ENCODE results near the gene MAD1L1. TPM values are rescaled to one million over a fixed set of nuclear protein-coding genes. Genes with fewer than 3 reads are reported as not detected.

Gene MAD1L1
- polyA plus RNA-seq, 4 donors = 12.3 to 21.7 (median 18.1) TPM

GRCh38 chr7:2228921-2229320 lies 3.8 kb downstream of the MAD1L1 start:
- WGBS, 3 donors = 87 to 93% (median 90%) methylated on average over 7 to 8 of the region's 8 CpGs
- no peaks in the 10 kb centered on the region for H3K27me3 ChIP-seq (ENCODE audit: control insufficient read depth in 3 of 3, insufficient read depth in 3 of 3, low read length in 3 of 3)
- peaks cover 5 to 9% (median 6%) of the 10 kb centered on the region in 3 donors for H3K4me1 ChIP-seq (ENCODE audit: control insufficient read depth in 3 of 3, insufficient read depth in 2 of 3, low read depth in 1 of 3, low read length in 2 of 3)
- FAIRE-seq (no peak), DNase-seq (no peak)
- no peak overlapping the region for H3K4me3 ChIP-seq (ENCODE audit: low read depth in 1 of 3, low read length in 3 of 3)
- H3K27ac ChIP-seq (ENCODE audit: low read depth in 1 of 3, low read length in 2 of 3) = no peak overlapping the region
- no peaks in the 10 kb centered on the region for H3K9me3 ChIP-seq (ENCODE audit: control insufficient read depth in 2 of 2, insufficient read depth in 1 of 2, low read depth in 1 of 2, low read length in 1 of 2)
- peaks cover 0 to 61% (median 2%) of the 10 kb centered on the region in 3 donors for H3K36me3 ChIP-seq (ENCODE audit: control insufficient read depth in 3 of 3, insufficient read depth in 2 of 3, low read depth in 1 of 3, low read length in 3 of 3)

GRCh38 chr7:2227699-2228098 lies 5.0 kb downstream of the MAD1L1 start:
- no peak for DNase-seq
- 84 to 92% (median 90%) methylated on average over 11 to 15 of the region's 15 CpGs for WGBS, 3 donors
- Histone ChIP-seq H3K4me1 (ENCODE audit: control insufficient read depth in 3 of 3, insufficient read depth in 2 of 3, low read depth in 1 of 3, low read length in 2 of 3) (peaks cover 5 to 9% (median 6%) of the 10 kb centered on the region in 3 donors), H3K27me3 (ENCODE audit: control insufficient read depth in 3 of 3, insufficient read depth in 3 of 3, low read length in 3 of 3) (no peaks in the 10 kb centered on the region), H3K27ac (ENCODE audit: low read depth in 1 of 3, low read length in 2 of 3) (no peak overlapping the region), H3K9me3 (ENCODE audit: control insufficient read depth in 2 of 2, insufficient read depth in 1 of 2, low read depth in 1 of 2, low read length in 1 of 2) (no peaks in the 10 kb centered on the region), H3K36me3 (ENCODE audit: control insufficient read depth in 3 of 3, insufficient read depth in 2 of 3, low read depth in 1 of 3, low read length in 3 of 3) (peaks cover 0 to 74% (median 2%) of the 10 kb centered on the region in 3 donors), H3K4me3 (ENCODE audit: low read depth in 1 of 3, low read length in 3 of 3) (no peak overlapping the region)
- FAIRE-seq = no peak

- H3K4me3 ChIP-seq (ENCODE audit: low read depth in 1 of 3, low read length in 3 of 3) = no peak overlapping the region
- FAIRE-seq (no peak), DNase-seq (no peak)
- no peaks in the 10 kb centered on the region for H3K9me3 ChIP-seq (ENCODE audit: control insufficient read depth in 2 of 2, insufficient read depth in 1 of 2, low read depth in 1 of 2, low read length in 1 of 2)
- H3K4me1 ChIP-seq (ENCODE audit: control insufficient read depth in 3 of 3, insufficient read depth in 2 of 3, low read depth in 1 of 3, low read length in 2 of 3) = peaks cover 0 to 2% (median 2%) of the 10 kb centered on the region in 3 donors
- WGBS, 3 donors = 96 to 98% (median 97%) methylated on average over 13 of the region's 13 CpGs
- no peaks in the 10 kb centered on the region for H3K27me3 ChIP-seq (ENCODE audit: control insufficient read depth in 3 of 3, insufficient read depth in 3 of 3, low read length in 3 of 3)
- no peak overlapping the region for H3K27ac ChIP-seq (ENCODE audit: low read depth in 1 of 3, low read length in 2 of 3)
- H3K36me3 ChIP-seq (ENCODE audit: control insufficient read depth in 3 of 3, insufficient read depth in 2 of 3, low read depth in 1 of 3, low read length in 3 of 3) = peaks cover 4 to 90% (median 8%) of the 10 kb centered on the region in 3 donors
Observed at GRCh38 chr7:2225830-2226229, 6.9 kb downstream of the MAD1L1 start.

- no peak for DNase-seq
- Histone ChIP-seq H3K4me3 (ENCODE audit: low read depth in 1 of 3, low read length in 3 of 3) (no peak overlapping the region), H3K36me3 (ENCODE audit: control insufficient read depth in 3 of 3, insufficient read depth in 2 of 3, low read depth in 1 of 3, low read length in 3 of 3) (peaks cover 4 to 91% (median 9%) of the 10 kb centered on the region in 3 donors), H3K4me1 (ENCODE audit: control insufficient read depth in 3 of 3, insufficient read depth in 2 of 3, low read depth in 1 of 3, low read length in 2 of 3) (no peaks in the 10 kb centered on the region), H3K27ac (ENCODE audit: low read depth in 1 of 3, low read length in 2 of 3) (no peak overlapping the region), H3K27me3 (ENCODE audit: control insufficient read depth in 3 of 3, insufficient read depth in 3 of 3, low read length in 3 of 3) (no peaks in the 10 kb centered on the region), H3K9me3 (ENCODE audit: control insufficient read depth in 2 of 2, insufficient read depth in 1 of 2, low read depth in 1 of 2, low read length in 1 of 2) (no peaks in the 10 kb centered on the region)
- 89 to 91% (median 89%) methylated on average over 14 of the region's 14 CpGs for WGBS, 3 donors
- no peak for FAIRE-seq
Observed at GRCh38 chr7:2225336-2225735, 7.4 kb downstream of the MAD1L1 start.

- H3K4me3 ChIP-seq (ENCODE audit: low read depth in 1 of 3, low read length in 3 of 3) = no peak overlapping the region
- no peaks in the 10 kb centered on the region for H3K9me3 ChIP-seq (ENCODE audit: control insufficient read depth in 2 of 2, insufficient read depth in 1 of 2, low read depth in 1 of 2, low read length in 1 of 2)
- no peak for FAIRE-seq
- DNase-seq = no peak
- 76 to 78% (median 78%) methylated on average over 4 of the region's 4 CpGs for WGBS, 3 donors
- no peak overlapping the region for H3K27ac ChIP-seq (ENCODE audit: low read depth in 1 of 3, low read length in 2 of 3)
- no peaks in the 10 kb centered on the region for H3K27me3 ChIP-seq (ENCODE audit: control insufficient read depth in 3 of 3, insufficient read depth in 3 of 3, low read length in 3 of 3)
- peaks cover 4 to 91% (median 9%) of the 10 kb centered on the region in 3 donors for H3K36me3 ChIP-seq (ENCODE audit: control insufficient read depth in 3 of 3, insufficient read depth in 2 of 3, low read depth in 1 of 3, low read length in 3 of 3)
- no peaks in the 10 kb centered on the region for H3K4me1 ChIP-seq (ENCODE audit: control insufficient read depth in 3 of 3, insufficient read depth in 2 of 3, low read depth in 1 of 3, low read length in 2 of 3)
Observed at GRCh38 chr7:2224934-2225333, 7.8 kb downstream of the MAD1L1 start.

GRCh38 chr7:2224491-2224928 lies 8.2 kb downstream of the MAD1L1 start:
- H3K27me3 ChIP-seq (ENCODE audit: control insufficient read depth in 3 of 3, insufficient read depth in 3 of 3, low read length in 3 of 3) = no peaks in the 10 kb centered on the region
- 92 to 93% (median 92%) methylated on average over 13 of the region's 13 CpGs for WGBS, 3 donors
- FAIRE-seq (no peak), DNase-seq (no peak)
- no peaks in the 10 kb centered on the region for H3K4me1 ChIP-seq (ENCODE audit: control insufficient read depth in 3 of 3, insufficient read depth in 2 of 3, low read depth in 1 of 3, low read length in 2 of 3)
- no peak overlapping the region for H3K27ac ChIP-seq (ENCODE audit: low read depth in 1 of 3, low read length in 2 of 3)
- peaks cover 4 to 90% (median 9%) of the 10 kb centered on the region in 3 donors for H3K36me3 ChIP-seq (ENCODE audit: control insufficient read depth in 3 of 3, insufficient read depth in 2 of 3, low read depth in 1 of 3, low read length in 3 of 3)
- no peaks in the 10 kb centered on the region for H3K9me3 ChIP-seq (ENCODE audit: control insufficient read depth in 2 of 2, insufficient read depth in 1 of 2, low read depth in 1 of 2, low read length in 1 of 2)
- no peak overlapping the region for H3K4me3 ChIP-seq (ENCODE audit: low read depth in 1 of 3, low read length in 3 of 3)

GRCh38 chr7:2223321-2223720 lies 9.4 kb downstream of the MAD1L1 start:
- H3K27me3 ChIP-seq (ENCODE audit: control insufficient read depth in 3 of 3, insufficient read depth in 3 of 3, low read length in 3 of 3) = no peaks in the 10 kb centered on the region
- no peak overlapping the region for H3K4me3 ChIP-seq (ENCODE audit: low read depth in 1 of 3, low read length in 3 of 3)
- 93 to 98% (median 97%) methylated on average over 17 of the region's 17 CpGs for WGBS, 3 donors
- FAIRE-seq = no peak
- no peak for DNase-seq
- no peaks in the 10 kb centered on the region for H3K9me3 ChIP-seq (ENCODE audit: control insufficient read depth in 2 of 2, insufficient read depth in 1 of 2, low read depth in 1 of 2, low read length in 1 of 2)
- H3K4me1 ChIP-seq (ENCODE audit: control insufficient read depth in 3 of 3, insufficient read depth in 2 of 3, low read depth in 1 of 3, low read length in 2 of 3) = no peaks in the 10 kb centered on the region
- peaks cover 4 to 93% (median 9%) of the 10 kb centered on the region in 3 donors for H3K36me3 ChIP-seq (ENCODE audit: control insufficient read depth in 3 of 3, insufficient read depth in 2 of 3, low read depth in 1 of 3, low read length in 3 of 3)
- no peak overlapping the region for H3K27ac ChIP-seq (ENCODE audit: low read depth in 1 of 3, low read length in 2 of 3)

GRCh38 chr7:2222516-2222915 lies 10.2 kb downstream of the MAD1L1 start:
- WGBS, 3 donors = 95 to 97% (median 95%) methylated on average over 22 of the region's 22 CpGs
- Histone ChIP-seq H3K4me3 (ENCODE audit: low read depth in 1 of 3, low read length in 3 of 3) (no peak overlapping the region), H3K36me3 (ENCODE audit: control insufficient read depth in 3 of 3, insufficient read depth in 2 of 3, low read depth in 1 of 3, low read length in 3 of 3) (peaks cover 4 to 94% (median 9%) of the 10 kb centered on the region in 3 donors), H3K9me3 (ENCODE audit: control insufficient read depth in 2 of 2, insufficient read depth in 1 of 2, low read depth in 1 of 2, low read length in 1 of 2) (no peaks in the 10 kb centered on the region), H3K27me3 (ENCODE audit: control insufficient read depth in 3 of 3, insufficient read depth in 3 of 3, low read length in 3 of 3) (no peaks in the 10 kb centered on the region), H3K27ac (ENCODE audit: low read depth in 1 of 3, low read length in 2 of 3) (no peak overlapping the region), H3K4me1 (ENCODE audit: control insufficient read depth in 3 of 3, insufficient read depth in 2 of 3, low read depth in 1 of 3, low read length in 2 of 3) (no peaks in the 10 kb centered on the region)
- FAIRE-seq (no peak), DNase-seq (no peak)

GRCh38 chr7:2220954-2221353 lies 11.8 kb downstream of the MAD1L1 start:
- DNase-seq (no peak), FAIRE-seq (no peak)
- Histone ChIP-seq H3K36me3 (ENCODE audit: control insufficient read depth in 3 of 3, insufficient read depth in 2 of 3, low read depth in 1 of 3, low read length in 3 of 3) (peaks cover 4 to 95% (median 14%) of the 10 kb centered on the region in 3 donors), H3K27ac (ENCODE audit: low read depth in 1 of 3, low read length in 2 of 3) (no peak overlapping the region), H3K27me3 (ENCODE audit: control insufficient read depth in 3 of 3, insufficient read depth in 3 of 3, low read length in 3 of 3) (no peaks in the 10 kb centered on the region), H3K9me3 (ENCODE audit: control insufficient read depth in 2 of 2, insufficient read depth in 1 of 2, low read depth in 1 of 2, low read length in 1 of 2) (no peaks in the 10 kb centered on the region), H3K4me3 (ENCODE audit: low read depth in 1 of 3, low read length in 3 of 3) (no peak overlapping the region), H3K4me1 (ENCODE audit: control insufficient read depth in 3 of 3, insufficient read depth in 2 of 3, low read depth in 1 of 3, low read length in 2 of 3) (no peaks in the 10 kb centered on the region)
- 89 to 95% (median 92%) methylated on average over 15 to 17 of the region's 17 CpGs for WGBS, 3 donors
